Measurements from ENCODE around the gene CHMP2B.

The CHMP2B gene

GRCh38 chr3:87227104-87227834, at the start of gene CHMP2B:
Gene CHMP2B (plus strand): TSS chr3:87227309. CDS start chr3:87227523, 214 bp downstream.
- DNase-seq = peak; percentile 95

- no peak for DNase-seq
These were observed 47.5 kb upstream of the CHMP2B start for GRCh38 chr3:87179642-87180041.

- no peak for DNase-seq
These were observed 45.6 kb upstream of the CHMP2B start for GRCh38 chr3:87181551-87181950.

- no peak for DNase-seq
These were observed 45.1 kb upstream of the CHMP2B start for GRCh38 chr3:87182023-87182422.

- no peak for DNase-seq
These were observed 40.4 kb upstream of the CHMP2B start for GRCh38 chr3:87186608-87187159.

- no peak for DNase-seq
These were observed 35.9 kb upstream of the CHMP2B start for GRCh38 chr3:87191175-87191574.

- DNase-seq = no peak
These were observed 35.5 kb upstream of the CHMP2B start for GRCh38 chr3:87191641-87192040.

- DNase-seq = no peak
These were observed 30.2 kb upstream of the CHMP2B start for GRCh38 chr3:87196879-87197278.

GRCh38 chr3:87197531-87197930, 29.6 kb upstream of the CHMP2B start:
- DNase-seq = no peak

GRCh38 chr3:87198774-87199173, 28.3 kb upstream of the CHMP2B start:
- no peak for DNase-seq

- no peak for DNase-seq
These were observed 27.5 kb upstream of the CHMP2B start for GRCh38 chr3:87199628-87200027.

GRCh38 chr3:87200060-87200647, 27.0 kb upstream of the CHMP2B start:
- no peak for DNase-seq

GRCh38 chr3:87201727-87202126, 25.4 kb upstream of the CHMP2B start:
- no peak for DNase-seq

GRCh38 chr3:87203809-87204208, 23.3 kb upstream of the CHMP2B start:
- no peak for DNase-seq

GRCh38 chr3:87206070-87206469, 21.0 kb upstream of the CHMP2B start:
- DNase-seq = no peak

GRCh38 chr3:87206635-87207034, 20.5 kb upstream of the CHMP2B start:
- DNase-seq = no peak

GRCh38 chr3:87207460-87207859, 19.6 kb upstream of the CHMP2B start:
- no peak for DNase-seq

GRCh38 chr3:87209111-87209510, 18.0 kb upstream of the CHMP2B start:
- DNase-seq = no peak

GRCh38 chr3:87218560-87218959, 8.5 kb upstream of the CHMP2B start:
- DNase-seq = no peak

GRCh38 chr3:87219611-87220010, 7.5 kb upstream of the CHMP2B start:
- no peak for DNase-seq

- no peak for DNase-seq
These were observed 1.4 kb upstream of the CHMP2B start for GRCh38 chr3:87225659-87226058.

GRCh38 chr3:87227835-87228144, 681 bp downstream of the CHMP2B start:
- DNase-seq = no peak

GRCh38 chr3:87228316-87228715, 1.2 kb downstream of the CHMP2B start:
- DNase-seq = no peak

- DNase-seq = no peak
These were observed 2.0 kb downstream of the CHMP2B start for GRCh38 chr3:87229113-87229512.

- no peak for DNase-seq
These were observed 6.7 kb downstream of the CHMP2B start for GRCh38 chr3:87233805-87234204.

Data from activated CD8-positive, alpha-beta memory T cell treated with anti-CD3 and anti-CD28 coated beads, Interleukin-2, amount 50 U/mL, for 48 hours (primary cell).